NCI-H446 (cell line): ENCODE data around the gene RHOF.

ENCODE experiments used
- DNase-seq, 2 experiments: peaks; one replicate each; lab custom pipeline; 2025; lab: John Stamatoyannopoulos, UW

Gene RHOF

DNA sequence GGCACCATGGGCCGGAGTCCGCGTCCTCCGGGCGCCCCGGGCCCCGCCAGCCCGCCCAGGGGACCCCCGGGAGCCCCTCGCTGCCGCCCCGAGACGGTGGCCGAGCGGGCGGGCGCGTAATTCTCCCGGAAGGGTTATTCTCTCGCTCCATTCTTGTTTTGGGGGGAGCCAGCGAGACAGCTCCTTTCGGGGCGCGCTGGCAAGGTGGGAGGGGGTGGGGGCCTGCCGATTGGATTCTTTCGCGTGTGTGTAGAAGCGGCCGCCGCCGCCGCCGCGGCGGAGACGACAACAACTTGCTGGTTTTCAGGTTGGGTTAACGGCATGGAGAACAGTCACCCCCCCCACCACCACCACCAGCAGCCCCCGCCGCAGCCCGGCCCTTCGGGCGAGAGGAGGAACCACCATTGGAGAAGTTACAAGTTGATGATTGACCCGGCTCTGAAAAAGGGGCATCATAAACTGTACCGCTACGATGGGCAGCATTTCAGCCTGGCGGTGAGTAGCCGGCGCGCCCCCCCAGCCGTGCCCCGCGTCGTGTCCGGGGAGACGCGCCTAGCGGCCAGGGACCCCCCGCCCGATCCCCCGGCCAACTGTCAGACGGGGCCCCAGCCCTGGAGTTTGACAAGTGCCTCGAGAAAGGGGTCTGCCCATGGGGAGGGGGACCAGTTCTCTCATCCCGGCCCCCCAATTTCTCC lies 11.1 kb upstream of the RHOF start:
- peak in 1 of 2 experiments; percentile 19 for DNase-seq

DNA sequence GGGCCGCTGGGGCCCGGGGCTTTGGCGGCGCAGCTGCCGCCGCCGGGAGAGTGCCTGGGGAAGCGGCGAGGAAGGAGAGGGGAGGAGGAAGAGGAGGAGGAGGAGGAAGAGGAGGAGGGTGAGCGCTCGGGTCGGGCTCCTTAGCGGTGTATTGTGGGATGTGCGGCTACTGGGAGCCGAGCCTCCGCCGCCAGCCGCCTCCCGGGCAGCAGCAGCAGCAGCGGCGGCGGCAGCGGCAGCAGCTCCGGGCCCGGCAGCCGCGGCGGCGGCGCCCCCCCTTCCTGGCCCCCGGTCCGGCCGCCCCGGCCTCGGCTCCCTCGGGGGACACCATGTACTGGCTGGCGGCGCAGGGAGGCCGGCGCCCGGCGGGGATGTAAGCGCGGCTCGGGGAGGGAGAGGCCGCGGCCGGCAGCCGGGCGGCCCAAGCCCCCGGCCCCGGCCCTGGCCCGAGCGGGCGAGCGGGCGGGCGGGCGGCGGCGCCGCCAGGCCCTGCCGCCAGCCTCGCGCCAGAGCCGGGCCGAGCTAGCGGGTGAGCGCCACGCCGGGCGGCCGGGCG lies 10.5 kb upstream of the RHOF start, which contains the start of gene SETD1B:
TSS of gene SETD1B (plus strand) at position 149 of the 556 bp plus-strand sequence. CDS start 729 bp downstream, outside the sequence.
- DNase-seq = peak in 1 of 2 experiments; percentile 32

DNA sequence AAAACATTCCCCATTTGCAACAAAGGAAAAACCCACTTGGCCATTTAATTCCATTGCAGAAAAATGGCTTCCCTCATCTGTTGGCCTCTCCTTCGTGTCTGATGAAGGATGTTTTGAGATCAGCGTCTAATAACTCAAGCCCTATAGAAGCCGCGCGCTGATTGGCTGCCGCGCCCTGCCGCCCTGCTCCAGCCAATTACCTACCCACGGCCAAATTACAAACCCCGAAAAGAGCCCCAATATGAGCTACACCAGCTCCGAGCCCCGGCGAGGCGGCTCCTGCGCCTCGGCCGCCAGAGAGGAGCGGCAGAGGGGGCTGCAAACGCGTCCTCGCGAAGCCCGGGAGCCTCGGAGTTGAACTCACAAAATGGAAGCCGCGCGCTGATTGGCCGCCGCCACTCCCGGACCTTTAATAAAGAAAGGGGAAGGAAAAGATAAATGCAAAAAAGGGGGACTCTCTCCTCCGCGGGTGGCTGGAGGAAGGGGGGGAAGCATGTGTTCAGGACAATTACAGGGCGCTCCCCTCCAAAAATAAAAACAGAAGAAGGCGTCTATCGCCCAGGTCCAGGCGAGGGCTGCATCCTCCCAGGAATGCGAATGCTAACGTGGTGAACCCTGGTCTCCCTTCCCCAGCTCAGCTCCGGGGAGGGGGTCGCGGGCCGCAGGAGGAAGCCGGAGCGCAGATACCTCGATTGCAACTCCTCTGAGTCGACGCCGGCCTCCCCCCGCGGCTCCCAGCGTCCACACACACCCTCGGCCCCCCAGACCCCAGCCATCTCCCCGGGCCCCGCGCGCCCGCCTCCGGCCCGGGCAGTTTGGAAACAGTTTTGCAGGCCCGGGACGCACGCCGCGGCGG lies 9.6 kb upstream of the RHOF start:
- peak; percentile 74 to 94 for DNase-seq

DNA sequence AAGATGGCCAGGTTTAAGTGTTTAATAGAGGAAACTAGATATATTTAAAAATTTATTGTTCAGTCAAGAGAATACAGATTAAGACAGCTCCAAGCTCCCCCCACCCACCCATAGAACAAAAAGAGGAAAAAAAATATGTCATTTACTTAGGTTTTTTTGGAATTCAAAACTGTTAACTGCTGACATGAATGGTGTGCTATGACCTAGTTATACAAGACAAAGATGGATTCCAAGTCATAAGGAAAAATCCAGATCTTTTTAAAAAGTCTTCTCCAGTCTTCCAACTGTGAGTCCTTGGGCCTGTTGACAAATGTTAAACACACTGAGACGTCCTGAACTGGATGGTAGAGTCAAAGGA lies 9.0 kb upstream of the RHOF start:
- no peak for DNase-seq

DNA sequence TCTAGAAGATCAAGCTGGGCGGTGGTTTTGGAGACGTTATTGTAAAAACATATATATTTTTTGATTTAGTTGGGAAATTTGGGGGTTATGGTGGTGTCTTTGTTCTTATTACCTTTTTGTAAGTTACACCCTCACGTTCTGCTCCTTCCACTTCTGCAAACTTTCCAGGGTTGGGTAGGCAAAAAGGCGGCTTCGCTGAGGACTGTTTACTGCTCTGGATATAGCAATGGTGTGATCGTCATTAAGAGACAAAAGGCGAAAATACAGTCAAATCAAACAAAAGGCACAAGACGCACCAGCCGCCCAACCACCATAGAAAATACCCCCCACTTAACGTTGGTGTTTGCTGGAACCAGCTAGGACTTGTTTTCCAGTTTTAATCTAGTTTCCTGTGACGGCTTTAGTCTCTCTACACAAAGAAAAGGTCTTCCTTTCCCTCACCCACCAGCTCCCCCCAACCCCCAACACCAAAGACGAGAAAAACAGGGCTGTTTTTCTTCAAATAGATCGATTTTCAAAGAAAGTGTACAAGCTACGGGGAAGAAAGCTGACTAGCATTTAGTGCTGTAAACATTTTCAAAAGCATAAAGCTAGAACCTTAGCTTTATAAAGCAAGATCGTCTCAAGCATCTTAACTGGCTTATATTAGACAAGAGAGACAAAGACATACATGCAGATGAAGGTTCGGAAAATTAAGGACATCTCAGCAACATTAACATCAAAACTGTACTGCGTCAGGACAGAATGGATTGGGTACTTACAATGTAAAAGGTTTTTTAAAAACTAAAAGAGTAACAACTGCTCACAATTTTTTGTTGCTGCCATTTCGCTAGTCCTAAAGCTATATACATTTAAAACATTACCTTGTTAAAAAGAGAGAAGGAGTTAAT lies 8.4 kb upstream of the RHOF start:
- no peak for DNase-seq

DNA sequence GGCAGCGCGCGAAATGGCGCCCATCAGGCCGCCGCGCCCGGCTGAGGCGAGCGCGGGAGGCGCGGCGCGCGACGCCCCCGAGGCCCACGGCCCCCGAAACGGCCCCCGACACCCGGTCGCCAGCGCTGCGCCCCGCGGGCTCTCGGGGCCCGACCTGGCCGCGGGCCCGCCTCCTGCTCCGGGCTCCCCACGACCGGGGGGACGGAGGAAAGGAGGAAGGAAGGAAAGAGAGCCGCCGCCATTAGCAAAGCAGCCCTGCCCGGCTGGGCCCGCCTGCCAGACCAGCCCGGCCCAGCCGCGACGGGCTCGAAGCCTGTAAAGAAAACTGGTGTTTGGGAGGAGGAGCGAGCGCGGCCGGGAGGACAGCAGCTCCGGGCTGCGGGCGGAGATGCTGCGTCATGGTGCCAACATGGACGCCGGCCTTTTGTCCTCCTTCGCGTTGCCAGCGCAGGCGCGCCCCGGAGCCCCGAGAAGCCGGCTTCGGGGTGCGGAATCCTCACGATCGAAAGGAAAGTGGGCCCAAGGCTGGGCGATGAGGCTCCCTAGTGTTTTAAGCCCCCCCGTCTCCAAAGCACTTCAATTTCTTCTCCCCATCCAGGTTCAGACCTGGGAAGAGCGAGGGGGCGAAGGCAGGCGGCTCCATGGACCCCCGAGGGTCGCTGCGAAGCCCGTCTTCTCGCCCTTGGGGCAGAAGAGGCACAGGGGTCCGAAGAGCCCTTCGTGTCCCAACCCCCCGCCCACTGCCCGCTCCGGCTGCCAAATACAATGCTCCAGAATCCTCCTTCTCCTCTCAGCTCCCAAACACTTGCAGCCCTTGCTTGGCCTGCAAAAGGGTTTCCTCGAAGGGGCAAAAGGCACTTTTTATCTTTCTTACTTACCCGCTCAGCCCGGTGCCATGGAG lies 7.5 kb upstream of the RHOF start:
- DNase-seq = peak; percentile 20 to 75

DNA sequence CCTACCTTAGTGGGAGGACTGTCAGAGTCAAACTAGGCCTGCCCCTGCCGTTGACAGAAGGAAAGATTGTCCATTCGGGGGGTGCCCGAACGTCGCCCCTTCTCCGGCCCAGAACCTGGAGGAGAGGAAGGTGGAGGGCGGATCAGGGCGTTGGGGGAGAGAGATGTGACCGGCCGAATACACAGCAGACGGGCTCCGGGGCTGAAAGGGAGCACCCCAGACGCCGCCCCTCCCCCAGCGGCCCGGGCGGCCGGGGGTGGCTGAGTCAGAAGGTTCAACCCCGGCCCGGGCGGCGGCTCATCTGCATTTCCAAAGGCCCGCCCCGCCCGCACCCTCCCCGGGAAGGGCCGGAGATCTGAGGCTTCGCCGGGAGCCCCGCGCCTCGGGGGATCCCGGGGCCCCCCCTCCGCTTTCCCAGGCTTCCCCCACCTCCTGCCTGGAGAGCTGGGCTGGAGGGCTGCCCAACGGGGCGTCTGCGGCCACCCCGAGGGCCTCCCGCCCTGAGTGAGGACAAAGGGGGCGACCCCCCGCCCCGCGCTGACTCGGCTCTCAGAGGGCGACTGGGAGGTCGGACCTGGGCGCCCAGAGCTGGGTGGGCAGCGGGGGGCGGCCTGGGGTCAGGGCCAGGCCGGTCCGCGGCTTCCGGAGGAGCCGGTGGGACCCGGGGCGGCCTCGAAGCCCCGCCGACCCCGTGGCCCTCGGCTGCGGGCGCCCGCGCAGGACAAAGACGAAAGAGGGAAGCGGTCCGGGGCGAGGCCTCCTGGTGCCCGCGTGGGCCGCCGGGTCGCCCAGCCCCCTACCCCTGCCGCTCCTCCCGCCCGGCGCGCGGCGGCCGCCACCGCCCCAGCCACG lies 6.6 kb upstream of the RHOF start:
- peak; percentile 59 to 76 for DNase-seq

DNA sequence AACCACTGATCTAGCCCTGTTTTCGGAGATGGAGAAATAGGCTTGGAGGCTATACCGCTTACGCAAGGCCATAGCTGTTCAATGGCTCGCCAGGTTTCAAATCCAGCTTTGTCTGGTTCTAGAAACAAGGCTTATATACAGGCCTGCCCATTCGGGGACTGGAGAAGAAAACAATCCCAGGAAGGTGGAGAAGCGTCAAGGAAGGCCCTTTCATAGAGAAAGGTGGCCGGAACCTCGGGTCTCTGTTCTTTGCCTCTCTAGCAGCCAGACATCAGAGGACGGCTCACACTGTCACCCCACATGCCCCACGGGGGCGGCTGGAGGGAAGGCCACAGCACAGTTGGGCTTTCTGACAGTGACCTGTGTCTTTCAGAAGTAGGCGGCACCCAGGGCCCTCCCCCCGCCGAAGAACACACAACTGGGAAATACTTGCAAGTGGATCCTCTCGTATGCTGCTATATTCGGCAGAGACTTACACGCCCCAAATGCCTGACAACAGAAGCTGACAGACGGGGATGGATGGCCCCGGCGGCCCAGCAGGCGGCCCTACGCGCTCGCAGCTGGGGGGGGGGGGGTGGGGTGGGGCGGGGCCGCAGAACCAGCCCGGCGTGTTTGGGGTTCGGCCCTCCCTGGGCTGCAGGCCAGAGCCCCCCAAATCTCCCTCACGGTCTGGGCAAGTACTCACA lies 5.8 kb upstream of the RHOF start:
- peak; percentile 38 to 71 for DNase-seq

DNA sequence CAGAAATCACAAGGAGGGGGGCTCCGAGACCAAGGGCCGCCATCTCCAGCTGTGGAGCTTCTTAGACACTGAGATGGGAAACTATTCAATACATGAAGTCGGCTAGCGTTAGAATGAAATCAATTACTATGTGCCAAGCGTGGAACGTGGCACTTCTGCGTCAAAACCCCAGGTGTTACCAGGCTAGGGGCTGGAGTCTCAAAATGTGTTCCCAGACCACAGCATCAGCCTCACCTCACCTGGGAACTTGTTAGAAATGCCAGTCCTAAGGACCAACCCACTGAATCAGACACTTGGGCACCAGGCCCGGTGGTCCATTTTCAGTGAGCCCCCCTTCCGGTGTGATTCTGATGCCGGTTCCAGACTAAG lies 5.3 kb upstream of the RHOF start:
- no peak for DNase-seq

DNA sequence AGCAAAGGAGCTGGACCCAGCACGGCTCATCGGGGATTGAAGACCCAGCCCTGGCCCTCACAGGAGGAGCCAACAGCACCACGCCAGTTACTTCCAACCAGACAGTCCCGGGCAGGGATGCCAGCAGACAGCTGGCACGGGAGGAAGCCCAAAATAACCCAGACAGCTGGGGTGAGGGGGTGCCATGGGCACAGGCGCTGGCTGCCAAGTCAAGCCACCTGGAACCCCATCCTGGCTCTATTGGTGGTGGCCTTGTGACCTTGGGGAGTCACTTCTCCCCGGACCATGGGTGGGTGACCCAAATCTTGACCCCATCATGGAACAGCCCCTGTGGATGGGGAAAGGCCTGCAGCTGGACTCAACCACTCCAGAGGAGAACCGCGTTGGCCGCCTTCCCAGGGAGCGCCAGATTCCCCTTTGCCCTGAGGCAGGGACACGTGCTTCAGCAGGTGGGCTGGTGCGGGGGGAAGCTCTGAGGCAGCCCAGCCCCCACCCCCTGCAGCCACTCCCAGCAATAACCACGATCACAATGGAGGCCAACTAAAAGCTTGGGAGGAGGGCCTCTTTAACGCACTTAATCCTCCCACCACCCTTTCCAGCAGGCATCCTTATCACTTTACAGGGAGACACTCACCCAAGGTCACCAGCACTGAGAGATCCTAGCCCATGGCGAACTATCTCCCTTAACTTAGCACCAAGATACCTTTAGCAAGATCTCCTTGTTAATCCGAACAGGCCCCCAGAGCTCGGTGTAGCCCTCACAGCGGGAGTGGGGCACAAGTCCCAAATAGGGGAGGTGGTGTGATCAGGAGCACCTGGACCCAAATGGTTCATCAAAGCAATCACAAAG lies 4.7 kb upstream of the RHOF start:
- peak; percentile 49 to 85 for DNase-seq

DNA sequence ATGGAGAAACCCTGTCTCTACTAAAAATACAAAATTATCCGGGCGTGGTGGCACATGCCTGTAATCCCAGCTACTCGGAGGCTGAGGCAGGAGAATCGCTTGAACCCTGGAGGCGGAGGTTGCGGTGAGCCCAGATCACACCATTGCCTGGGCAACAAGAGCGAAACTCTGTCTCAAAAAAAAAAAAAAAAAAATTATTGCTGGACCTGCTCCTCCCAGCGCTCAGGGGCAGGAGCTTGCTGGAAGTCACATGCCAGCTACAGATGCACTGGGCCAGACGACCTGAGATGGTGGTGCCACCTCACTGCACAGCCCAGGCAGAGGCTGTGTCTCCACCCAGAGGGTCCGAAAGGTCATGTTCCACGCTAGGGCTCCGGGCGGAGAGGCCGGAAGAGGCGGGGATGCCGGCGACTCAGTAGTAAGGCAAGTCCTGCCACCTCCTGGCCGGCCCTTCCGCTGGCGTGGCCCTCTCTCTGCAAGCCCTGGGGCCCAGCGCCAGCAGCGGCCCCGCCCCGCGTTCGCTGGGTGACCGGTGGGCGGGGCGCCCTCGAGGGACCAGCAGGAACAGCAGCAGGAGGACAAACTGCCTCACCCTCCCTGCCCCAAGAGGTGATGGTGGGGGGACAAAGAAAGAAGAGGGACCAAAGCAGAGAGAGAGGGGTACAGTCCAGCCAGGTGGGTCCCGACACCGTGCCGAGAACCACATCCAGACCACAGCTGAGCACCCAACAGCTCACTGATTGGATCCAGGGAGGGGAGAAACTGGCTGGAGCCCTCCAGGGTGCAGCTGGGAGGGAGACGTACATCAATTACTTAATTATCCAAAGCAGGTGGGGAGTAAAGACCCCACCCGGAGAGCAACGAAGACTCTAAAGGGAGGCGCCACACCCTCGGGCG lies 3.6 kb upstream of the RHOF start:
- DNase-seq = no peak

DNA sequence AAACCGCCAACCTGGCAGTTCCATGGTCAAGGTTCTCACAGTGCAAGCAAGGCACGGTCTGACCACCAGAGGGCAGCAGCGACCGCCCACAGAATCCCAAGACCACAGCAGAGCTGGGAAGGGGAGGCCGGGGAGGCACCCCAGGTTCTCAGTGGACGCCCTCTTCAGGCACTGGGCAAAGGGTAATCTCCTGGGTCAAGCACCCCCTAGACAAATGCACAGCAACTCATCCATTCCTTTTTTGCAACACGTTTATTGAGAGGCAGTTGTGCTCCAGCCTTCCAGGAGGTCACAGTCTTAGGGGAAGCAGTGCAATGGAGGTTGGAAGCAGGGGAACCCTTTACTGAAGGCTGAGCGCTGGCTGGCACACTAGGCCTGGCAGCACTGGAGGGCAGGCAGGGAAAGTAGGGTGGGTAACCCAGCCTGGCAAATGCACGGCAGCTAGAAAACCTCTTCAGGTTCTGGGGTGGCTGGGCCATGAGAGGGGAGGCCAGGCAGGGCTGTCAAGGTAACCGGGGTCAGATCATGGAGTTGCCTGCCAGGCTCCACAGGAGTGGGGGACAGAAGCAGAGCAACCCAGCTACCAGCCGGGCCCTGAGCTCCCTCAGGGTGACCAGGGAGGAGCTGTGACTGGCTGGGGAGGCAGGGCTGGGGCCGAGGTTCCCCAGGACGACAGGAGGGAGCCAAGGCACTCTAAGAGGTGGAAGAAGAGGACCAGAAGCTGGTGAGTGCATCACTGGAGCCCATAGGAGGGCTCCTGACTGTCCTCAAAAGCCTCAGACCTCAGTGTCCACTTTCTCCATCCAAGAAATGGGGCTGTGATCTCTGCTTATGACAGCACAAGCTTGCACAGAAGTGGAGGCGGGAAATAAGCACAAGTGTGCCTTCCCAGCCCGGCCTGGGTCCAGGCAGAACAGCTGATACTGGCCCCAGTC lies 1.8 kb upstream of the RHOF start:
- DNase-seq = peak; percentile 71 to 78

DNA sequence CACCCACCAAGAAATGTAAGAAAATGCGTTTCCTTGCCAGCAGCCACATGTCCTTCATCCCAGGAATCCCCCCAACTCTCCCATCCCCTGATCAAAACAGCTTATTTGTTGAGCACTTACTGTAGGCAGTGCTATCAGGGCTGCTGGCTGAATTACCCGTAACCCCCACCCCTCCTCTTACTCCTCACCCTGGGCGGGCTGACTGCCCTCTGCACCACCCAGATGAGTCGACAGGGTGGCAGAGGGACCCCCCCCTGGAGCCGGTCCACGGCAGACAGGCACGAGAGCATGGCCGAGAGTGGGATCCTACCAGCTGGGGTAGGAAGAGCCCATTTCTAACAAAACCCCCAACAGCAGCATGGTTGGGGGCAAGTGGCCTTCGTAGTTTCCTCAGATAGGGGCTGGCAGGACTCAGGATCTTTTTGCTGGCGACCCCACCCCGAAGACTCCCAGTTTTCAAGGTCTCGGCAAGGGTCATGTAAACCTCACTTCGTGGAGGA lies 1.1 kb upstream of the RHOF start:
- DNase-seq = no peak

DNA sequence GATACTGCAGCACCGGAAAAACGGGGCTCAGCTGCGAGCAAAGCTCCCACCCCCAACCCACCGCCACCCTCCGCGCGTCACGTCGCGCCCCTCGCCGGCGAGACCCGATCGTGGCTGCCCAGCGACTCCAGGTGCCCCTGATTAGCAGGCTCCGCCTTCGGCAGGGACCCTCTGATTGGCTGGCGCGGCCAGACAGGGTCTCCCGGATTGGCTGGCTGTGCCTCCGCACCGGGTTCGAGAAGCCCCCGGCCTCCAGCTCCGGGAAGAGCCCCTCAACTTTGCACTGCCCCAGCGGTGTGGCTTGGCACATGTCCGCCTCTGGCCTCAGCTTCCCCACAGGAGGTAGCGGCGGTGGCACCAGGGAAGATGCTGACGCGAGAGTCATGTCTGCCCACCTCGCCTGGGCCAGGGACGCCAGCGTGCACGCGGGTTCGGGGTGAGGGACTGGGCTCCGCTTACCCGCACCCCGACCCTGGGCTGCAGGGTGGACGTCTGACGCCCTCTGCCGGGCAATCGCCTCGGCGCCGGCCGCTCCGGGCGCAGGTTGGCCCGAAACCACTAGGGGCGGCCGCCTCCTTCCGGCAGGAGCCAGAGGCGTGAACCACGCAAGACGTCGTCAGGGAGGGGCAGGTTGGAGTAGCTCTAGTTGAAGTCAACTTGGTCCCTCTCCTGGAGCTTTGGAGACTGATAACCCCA lies 498 bp upstream of the RHOF start:
- DNase-seq = peak; percentile 64 to 91
